Erythroblast (primary cell): ENCODE results near the gene PRKD1.
A peak's percentile ranks its signal among the peaks of the same experiment; 100 is the strongest.

Experiments
- DNase-seq, 2 experiments: peaks; one replicate each; lab custom pipeline; 2025; lab: John Stamatoyannopoulos, UW
- GATA1 ChIP-seq: IDR thresholded peaks from 2 replicates; pipeline ENCODE4 v1.6.1; 2011; ENCODE audit warnings: low read depth, mild to moderate bottlenecking, control low read depth, low read length, moderate library complexity
- POLR2A ChIP-seq: IDR thresholded peaks from 2 replicates; pipeline ENCODE4 v1.6.1; 2011; ENCODE audit warnings: mild to moderate bottlenecking, low read length

Gene PRKD1

DNA sequence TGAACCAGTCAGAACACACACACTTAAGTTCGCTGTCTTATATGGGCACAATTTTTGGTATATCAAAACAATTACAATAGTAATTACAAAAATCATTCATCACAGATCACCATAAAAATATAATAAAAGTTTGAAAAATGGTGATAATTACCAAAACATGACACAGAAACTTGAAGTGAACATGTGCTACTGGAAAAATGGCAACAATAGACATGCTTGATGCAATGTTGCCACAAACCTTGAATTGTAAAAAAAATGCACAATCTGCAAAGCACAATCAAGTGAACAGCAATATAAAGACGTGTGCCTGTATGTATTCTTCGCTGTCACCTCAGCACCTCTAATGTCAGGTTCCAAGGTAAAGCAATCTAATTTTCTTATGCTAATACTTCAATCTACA, 117.6 kb downstream of the PRKD1 start:
- no peak for DNase-seq
- no peak for TF ChIP-seq GATA1
- TF ChIP-seq POLR2A: no peak

GRCh38 chr14:29806124-29806517, 121.5 kb downstream of the PRKD1 start:
- TF ChIP-seq POLR2A: no peak
- TF ChIP-seq GATA1: no peak
- no peak for DNase-seq

DNA sequence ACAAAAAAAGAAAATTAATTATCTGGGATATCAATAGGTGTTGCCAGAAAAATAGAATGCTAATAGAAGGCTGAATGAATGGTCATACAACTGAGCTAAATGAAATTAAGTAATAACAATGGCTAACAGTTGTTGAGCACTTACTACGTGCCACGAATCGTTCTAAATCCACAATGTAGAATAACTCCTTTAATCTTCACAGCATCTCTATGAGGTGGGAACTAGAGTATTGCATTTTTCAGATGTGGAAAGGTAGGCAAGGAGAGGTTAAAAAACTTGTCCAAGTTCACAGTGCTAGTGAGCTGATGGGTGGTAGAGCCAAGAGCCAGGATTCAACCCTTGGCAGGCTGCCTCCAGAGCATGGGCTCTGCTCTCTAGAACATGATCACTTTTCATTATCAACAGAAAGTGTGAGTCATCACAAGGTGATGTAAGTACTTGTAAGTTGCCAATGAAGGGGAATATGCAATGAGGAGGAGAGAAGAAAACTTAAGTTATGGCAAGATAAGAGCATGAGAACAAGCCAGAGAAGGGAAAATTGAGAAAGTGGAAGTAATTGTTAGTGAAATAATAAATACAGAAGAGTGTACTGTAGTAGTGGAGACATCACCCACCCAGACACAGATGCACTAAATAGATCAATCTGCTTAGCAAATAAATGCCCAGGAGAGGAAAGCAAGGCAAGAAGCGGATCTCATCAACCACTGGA, 122.1 kb downstream of the PRKD1 start:
- peak; percentile 26 to 66 for DNase-seq
- no peak for TF ChIP-seq POLR2A
- TF ChIP-seq GATA1: no peak

DNA sequence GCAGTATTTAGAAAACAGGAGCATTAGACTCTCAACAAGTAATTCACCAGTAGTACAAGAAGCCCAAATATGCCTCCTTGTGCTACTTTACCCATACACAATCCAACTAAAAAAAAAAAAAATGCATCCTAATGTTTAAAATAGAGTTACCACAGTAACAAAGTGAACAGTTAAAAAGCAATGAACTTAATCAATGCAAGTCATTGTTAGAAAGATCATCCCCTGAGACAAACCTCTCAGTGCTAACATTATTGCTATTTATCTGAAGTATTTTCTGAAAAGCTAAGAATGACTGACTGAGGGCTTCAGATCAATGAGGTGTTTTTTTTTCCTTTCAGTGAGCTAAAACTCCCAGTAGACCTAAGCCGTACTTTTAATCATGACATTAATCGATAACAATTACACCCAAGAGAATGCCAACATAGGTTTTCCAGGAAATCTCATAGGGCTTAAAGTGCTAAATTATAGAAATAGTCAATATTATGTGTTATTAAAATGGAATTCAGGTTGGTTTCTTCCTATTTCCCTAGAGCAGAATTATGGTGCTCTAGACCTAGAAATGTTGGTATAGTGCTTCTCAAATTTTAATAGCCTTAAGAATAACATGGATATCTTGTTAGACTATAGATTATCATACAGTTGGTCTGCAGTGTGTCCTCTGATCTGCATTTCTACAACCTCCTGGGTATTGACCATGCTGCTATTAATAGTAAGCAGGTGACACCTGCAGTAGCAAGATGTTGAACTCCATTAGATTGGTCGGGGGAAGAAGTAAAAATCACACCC, 123.0 kb downstream of the PRKD1 start:
- no peak for DNase-seq
- no peak for TF ChIP-seq POLR2A
- no peak for TF ChIP-seq GATA1

DNA sequence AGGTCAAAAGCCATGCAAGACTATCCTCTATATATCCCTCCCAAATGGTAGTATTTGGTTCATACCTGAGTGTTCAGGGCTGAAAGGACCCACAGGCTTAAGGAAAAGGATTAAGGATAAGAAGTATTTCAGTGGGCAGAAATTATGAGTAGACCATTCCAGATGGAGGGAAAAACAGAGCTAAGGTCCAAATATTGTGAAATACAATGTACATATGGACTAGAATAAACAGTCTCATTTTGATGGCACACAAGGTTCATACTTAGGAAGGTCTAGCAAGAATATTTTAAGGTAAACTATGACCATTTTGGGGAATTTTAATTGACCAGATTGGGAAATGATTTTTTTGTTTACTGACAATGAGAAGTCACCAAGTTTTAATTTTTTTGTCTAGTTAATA, 124.6 kb downstream of the PRKD1 start:
- no peak for DNase-seq
- TF ChIP-seq GATA1 (no peak), POLR2A (no peak)

DNA sequence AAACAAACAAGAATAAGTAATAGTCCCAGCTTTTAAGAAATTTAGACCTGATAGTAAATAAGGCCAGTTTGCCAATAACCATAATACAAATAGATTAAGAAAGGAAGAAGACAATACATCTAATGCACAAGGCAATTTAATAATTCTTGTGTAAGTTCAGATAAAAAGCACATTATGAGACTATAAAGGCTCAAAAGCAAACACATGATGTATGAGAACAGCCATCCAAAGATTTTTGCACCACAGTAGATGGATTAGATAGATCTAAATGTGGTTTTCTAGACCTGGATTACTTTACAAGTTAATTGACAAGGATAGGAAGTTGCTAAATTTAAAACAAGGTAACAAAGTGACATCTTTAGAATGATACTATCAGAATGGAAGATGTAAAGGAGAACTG, 125.4 kb downstream of the PRKD1 start:
- TF ChIP-seq GATA1 (no peak), POLR2A (no peak)
- no peak for DNase-seq

DNA sequence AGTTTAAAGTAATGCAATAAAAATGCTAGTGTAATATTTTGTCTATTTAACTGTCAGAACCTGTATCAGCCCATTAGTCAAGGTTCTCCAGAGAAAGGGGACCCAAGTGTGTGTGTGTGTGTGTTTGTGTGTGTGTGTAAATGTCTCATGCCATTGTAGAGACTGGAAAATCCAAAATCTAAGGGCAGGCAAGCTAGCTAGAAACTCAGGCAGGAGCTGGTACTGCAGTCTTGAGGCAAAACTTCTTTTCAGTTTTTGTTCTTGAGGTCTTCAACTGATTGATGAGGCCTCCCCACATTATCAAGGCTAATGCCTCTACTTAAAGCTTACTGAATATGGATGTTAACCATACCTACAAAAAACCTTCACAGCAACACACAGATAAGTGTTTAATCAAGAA, 126.7 kb downstream of the PRKD1 start:
- TF ChIP-seq POLR2A (no peak), GATA1 (no peak)
- DNase-seq: no peak

DNA sequence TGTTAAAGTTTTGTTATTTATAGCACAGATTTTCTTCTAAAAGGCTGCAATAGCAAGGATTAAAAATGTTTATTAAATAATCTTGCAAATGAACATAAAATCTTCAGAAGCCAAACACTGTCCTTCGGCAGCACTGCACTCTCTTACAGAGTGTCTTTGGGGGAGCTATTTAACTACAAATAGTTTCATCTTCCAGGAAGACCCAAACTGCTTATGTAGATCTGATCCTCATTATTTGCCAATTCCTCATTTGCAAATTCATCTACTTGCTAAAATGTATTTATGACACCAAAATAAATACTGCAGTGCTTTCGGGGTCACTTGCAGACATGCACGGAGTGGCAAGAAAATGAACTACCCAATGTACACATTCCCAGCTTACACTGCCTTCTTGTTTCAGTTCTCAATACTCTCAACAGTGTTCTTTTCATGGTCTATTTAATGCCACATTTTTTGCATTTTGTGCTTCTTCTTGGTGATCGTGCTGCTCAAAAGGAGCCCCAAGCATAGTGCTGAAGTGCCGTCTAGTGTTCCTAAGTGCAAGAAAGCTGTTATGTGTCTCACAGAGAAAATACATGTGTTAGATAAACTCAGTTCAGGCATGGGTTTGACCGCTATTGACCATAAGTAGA, 128.1 kb downstream of the PRKD1 start:
- TF ChIP-seq POLR2A: no peak
- DNase-seq: no peak

DNA sequence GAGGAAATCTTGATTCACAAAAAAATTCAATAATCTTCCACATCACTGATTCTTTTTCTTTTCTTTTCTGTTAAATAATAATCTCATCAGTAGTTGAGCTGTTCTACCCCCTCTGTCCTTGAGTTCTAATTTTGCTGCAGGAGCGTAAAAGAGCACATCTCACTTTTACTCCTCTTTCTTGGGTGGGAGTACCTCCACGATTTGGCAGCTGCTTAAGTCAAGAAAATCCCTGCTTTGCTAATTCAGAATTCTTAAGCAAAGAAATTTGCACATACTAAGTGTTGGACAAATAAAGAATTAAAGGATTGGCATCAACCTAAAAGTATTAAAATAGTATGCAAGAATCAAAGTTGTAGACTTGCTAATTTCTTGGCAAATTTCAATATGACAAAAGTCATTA, 128.8 kb downstream of the PRKD1 start:
- no peak for TF ChIP-seq POLR2A
- no peak for TF ChIP-seq GATA1
- DNase-seq: no peak

DNA sequence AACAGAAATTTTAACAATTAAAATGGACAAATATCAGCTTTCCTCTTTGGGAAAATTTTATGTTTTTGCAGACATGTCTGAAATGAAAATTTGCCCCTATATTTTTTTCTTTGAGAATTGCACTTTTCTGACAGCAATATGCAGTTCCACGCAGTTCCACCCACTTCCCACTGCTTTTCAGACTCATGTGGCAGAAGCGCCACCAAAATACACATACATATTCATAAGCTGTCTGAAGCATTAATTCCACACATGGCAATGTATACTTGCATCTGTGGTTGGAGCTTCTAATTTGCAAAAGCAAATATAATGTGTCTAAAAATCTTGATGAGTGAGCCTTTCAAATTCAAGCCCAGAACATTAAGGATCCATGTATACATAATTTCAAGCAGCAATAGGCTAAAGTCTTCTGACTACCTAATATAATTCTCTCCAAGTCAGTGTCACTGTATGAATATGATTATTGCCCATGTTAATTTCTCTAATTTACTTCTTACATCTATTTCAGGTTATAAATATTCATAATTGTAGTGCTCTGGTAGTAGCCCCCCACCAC, 129.5 kb downstream of the PRKD1 start:
- TF ChIP-seq GATA1: no peak
- TF ChIP-seq POLR2A: no peak
- no peak for DNase-seq

- DNase-seq: no peak
Observed at GRCh38 chr14:29796853-29797252, 130.8 kb downstream of the PRKD1 start.

DNA sequence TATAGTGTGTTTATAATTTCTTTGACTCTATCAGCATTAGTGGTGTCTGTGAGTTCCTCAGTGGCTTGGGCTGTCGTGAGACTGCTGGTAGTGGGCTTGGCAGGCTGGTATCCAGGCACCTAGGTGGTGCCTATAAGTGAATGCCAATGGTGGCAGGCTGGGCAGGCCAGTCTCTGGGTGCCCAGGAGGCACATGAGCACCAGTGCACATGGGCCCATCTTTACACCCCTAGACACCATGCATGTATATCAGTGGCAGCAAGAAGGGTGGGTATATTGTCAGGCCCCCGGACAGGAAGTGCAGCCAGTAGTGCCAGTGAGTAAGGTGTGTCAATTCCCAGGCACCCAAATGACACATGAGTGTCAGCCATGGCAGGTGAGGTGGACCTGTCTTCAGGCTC, 138.2 kb downstream of the PRKD1 start:
- TF ChIP-seq POLR2A (no peak), GATA1 (no peak)
- DNase-seq: no peak

More at GRCh38 chr14:29796853-29797252, 130.8 kb downstream of the PRKD1 start:
- TF ChIP-seq POLR2A (no peak), GATA1 (no peak)

DNA sequence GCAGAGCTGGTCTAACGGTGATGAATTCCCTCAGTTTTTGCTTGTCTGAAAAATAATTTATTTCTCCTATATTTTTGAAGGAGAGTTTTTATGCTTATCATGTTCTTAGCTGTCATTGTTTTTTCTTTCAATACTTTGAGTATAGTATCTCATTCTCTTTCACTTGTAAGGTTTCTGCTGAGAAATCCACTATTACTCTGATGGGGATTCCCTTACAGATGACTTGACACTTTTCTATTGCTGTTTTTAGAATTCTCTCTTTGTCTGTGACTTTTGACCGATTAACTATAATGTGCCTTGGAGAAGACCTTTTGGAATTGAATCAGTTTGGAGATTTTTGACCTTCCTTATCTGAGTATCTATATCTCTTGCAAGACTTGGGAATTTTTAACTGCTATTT, 139.6 kb downstream of the PRKD1 start:
- TF ChIP-seq POLR2A: no peak
- no peak for TF ChIP-seq GATA1
- no peak for DNase-seq

- TF ChIP-seq GATA1: no peak
- TF ChIP-seq POLR2A: no peak
- no peak for DNase-seq
Observed at GRCh38 chr14:29783556-29783955, 144.1 kb downstream of the PRKD1 start.
